ENCODE data around the gene ACOXL.

DNA sequence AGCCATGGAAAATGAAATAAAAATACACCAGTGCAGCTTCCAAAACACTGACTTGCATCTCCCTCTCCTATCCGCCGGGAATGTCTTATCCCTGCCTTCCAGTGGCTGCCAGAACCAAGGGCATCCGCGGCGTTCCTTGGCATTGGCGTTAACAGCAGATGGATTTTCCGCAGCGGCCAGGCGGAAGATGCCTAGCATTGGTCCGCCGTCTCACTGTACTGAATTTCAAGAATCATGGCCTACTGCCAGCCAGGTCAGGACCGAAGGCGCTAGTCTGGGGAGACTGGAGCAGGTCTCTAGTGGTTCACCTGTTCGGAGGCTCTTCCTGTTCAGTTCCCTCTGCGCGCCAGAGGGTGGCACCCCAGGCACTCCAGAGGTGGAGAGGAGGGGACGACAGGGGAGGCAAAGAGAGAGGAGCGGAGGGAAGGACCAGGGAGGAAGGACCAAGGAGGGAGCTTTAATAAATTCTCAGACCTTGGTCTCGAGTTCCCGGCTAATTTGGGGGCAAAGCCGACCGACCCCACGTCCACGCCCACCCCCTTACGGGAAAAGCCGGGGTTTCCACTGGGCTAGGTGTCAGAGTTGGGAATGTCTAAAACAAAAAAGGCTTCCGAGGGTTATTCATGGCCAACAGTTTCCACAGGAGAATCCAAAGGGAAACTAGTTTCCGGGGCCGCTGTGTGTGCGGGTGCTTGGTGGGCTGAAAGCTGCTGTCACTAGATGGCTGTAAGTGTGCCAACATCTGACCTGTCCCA lies 384.6 kb downstream of the ACOXL start:
- TF ChIP-seq, protein P1, sequence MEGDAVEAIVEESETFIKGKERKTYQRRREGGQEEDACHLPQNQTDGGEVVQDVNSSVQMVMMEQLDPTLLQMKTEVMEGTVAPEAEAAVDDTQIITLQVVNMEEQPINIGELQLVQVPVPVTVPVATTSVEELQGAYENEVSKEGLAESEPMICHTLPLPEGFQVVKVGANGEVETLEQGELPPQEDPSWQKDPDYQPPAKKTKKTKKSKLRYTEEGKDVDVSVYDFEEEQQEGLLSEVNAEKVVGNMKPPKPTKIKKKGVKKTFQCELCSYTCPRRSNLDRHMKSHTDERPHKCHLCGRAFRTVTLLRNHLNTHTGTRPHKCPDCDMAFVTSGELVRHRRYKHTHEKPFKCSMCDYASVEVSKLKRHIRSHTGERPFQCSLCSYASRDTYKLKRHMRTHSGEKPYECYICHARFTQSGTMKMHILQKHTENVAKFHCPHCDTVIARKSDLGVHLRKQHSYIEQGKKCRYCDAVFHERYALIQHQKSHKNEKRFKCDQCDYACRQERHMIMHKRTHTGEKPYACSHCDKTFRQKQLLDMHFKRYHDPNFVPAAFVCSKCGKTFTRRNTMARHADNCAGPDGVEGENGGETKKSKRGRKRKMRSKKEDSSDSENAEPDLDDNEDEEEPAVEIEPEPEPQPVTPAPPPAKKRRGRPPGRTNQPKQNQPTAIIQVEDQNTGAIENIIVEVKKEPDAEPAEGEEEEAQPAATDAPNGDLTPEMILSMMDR (IDR thresholded peaks at IDR 0.05; ENCODE audit: insufficient read depth, low read length, poor library complexity, severe bottlenecking) = peak; percentile 93
- TF ChIP-seq EZH2phosphoT487 (conservative IDR thresholded peaks at IDR 0.05; ENCODE audit: low read length) = no peak
